HG02588 (cell line): ENCODE measurements around the gene ARFGAP3.
"Not testable (repeated sequence)": the region's sequence is repeated elsewhere in the genome, so short reads cannot be mapped to it uniquely, and the experiment has no call there.

Source experiments
- ATAC-seq: cut with Tn5 transposase; IDR thresholded peaks from one replicate; pipeline ENCODE4 v1.9.1; 2021; ENCODE audit warnings: mild to moderate bottlenecking, moderate library complexity; ENCODE audit not compliant: unreplicated experiment

Gene ARFGAP3

DNA sequence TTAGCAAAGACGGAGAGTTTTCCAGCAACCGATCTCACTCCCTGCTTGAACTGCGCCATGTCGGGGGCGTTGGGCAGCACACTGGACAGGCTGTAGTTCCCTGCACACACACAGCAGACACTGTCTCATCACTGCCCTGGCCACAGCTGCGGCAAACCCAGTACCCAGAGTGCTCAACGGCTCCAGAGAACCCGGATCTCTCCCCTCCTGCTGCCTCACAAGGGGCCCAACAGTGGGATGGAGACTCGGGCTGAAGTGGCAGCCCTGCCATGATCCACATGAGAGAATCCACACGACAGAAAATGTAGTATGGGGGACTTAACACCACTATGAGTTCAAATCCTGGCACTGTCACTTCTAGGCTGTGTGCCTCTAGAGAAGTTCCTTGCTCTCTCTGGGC lies 58.0 kb downstream of the ARFGAP3 start:
- ATAC-seq = no peak

- ATAC-seq = no peak
Measured at GRCh38 chr22:42797011-42797410, 60.1 kb downstream of the ARFGAP3 start.

- ATAC-seq = no peak
Measured at GRCh38 chr22:42796081-42796480, 61.0 kb downstream of the ARFGAP3 start.

DNA sequence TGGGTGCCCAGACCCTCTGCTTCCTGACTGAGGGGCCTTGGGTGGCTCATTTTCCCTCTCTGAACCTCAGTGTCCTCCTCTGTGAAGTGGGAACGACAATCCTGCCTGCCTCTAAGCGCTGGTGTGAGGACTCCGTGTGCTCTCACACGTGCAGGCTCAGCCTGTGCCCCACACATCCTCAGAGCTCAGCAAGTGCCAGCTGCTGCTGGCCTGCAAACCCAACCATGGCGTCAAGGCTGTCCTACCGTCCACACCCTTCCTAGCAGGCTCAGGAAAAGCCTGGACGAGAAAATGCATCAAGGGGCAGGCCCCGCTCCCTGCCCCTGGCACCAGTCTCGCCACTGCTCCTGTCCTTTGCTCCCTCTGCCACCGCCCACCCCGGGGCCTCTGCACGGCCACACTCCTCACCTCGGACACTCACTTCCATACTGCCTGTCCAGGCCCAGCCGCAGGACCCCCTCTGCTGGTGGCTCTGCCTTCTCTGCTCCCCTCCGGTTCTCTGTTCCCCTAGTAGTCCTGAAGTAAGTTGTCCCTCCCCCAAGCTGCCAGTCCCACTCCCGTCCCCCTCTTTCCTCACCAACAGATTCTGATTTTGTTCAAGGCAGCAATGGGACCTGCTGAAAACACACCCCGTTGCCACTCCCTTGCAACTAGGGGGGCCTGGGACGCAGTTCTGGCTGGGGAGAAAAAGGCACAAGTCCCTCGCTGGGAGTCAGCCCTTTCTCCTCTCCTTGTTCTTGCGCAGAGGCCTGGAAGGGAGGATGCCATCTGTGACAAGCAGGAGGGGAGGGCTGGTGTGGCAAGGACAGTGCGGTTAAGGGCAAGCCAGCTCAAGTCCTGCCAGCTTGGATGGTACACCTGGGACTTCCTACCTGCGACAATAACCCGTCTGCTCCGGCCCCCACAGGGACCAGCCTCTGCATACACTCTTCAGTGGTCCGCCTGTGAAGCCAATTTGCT lies 62.2 kb downstream of the ARFGAP3 start:
- no peak for ATAC-seq

DNA sequence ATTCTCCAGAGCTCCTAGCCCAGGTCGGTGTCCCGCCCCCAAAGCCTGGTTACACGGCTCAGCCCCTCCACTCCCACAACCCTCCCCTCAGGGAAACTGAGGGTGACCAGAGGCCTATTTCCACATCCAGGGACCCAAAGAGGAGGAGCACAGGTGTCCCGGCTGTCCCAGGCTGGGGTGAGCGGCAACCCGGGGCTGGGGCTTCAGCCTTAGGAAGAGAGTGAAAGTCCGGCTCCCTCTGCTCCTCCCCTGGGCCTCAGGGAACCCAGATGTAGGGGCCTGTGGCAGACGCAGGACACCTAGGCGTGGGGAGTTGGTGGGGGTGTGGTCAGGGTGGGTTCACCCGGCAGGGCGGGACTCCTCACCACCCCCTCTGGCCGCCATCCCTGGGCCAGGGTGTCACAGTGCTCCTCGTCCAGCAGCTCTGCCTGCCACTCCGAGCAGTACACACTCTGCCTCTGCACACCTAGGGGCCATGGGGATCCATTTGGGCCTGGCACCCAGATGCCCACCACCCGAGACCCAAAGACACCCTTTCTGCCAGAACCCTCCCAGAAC lies 63.1 kb downstream of the ARFGAP3 start:
- ATAC-seq = no peak

GRCh38 chr22:42792909-42793847 lies 63.9 kb downstream of the ARFGAP3 start:
- ATAC-seq = no peak

- ATAC-seq = no peak
Measured at GRCh38 chr22:42792453-42792908, 64.6 kb downstream of the ARFGAP3 start.

DNA sequence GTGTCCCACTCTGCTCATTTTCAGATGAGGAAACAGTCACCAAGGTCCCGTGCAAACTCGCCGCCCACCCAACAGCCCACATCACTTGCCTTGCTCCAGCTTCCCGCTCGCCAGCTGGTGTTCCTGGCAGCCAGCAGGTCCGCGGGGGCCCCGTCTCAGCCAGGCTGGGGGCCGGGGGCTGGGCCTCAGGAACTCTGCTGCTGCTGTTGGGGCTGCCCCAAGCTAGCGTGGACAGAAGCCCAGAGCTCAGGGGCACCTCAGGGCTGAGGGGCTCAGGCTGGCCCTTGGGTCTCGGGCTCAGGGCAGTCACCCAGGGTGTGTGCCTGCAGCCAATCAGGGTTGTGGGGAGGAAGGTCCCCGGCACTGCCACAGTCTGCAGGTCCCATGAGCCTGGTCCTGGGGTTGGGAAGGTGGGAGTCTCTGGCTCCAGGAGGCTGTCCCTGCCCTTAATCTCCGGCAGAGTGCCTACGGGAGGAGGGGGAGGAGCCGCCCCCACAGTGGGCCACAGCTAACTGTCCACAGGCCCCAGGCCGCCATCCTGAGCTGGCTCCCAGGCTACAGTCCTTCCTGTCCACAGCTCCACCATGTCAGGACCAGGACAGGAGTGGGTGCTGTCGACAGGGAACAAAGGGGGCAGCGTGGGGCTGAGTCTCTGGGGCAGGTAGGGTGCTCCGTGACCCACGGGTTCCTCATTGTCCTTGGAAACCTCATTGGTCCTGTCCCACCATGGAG lies 65.2 kb downstream of the ARFGAP3 start:
- ATAC-seq = no peak

DNA sequence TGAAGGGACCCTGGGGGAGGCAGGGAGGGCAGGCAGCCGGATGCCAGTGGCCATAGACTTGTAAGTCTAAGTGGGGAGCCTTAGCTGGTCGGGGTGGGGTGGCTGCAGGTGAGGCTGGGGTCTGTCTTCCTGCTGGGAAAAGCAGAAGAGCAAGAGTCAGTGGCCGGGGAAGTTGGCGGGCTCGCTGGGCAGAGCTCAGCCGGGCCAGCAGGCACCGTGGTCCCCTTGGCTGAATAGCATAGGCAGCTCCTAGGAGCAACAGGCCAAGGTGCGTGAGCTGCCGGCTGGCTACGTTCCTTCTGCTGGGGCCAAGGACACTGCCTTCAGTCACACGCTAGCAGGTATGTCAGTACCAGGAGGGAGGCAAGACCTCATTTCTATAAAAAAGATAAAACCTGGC lies 68.6 kb downstream of the ARFGAP3 start:
- no peak for ATAC-seq

GRCh38 chr22:42788021-42788420 lies 69.1 kb downstream of the ARFGAP3 start:
- no peak for ATAC-seq

DNA sequence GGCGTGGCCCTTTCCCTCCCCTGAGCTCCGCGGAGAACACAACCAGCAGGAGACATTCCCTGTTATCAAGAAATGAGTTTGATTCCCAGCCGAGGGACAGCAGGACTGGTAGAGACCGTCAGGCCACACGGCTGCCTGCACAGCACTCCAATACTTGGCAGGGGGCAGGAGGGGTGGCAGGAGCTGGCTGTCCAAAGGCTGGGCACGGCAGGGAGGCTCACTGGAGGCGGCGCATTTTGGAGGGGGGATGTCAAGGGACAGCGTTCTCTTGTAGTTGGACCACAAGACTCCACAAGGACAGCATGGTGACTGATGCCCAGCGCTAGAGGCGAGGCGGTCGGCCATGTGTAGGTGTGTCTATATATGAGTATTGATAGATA lies 69.7 kb downstream of the ARFGAP3 start:
- ATAC-seq = no peak

DNA sequence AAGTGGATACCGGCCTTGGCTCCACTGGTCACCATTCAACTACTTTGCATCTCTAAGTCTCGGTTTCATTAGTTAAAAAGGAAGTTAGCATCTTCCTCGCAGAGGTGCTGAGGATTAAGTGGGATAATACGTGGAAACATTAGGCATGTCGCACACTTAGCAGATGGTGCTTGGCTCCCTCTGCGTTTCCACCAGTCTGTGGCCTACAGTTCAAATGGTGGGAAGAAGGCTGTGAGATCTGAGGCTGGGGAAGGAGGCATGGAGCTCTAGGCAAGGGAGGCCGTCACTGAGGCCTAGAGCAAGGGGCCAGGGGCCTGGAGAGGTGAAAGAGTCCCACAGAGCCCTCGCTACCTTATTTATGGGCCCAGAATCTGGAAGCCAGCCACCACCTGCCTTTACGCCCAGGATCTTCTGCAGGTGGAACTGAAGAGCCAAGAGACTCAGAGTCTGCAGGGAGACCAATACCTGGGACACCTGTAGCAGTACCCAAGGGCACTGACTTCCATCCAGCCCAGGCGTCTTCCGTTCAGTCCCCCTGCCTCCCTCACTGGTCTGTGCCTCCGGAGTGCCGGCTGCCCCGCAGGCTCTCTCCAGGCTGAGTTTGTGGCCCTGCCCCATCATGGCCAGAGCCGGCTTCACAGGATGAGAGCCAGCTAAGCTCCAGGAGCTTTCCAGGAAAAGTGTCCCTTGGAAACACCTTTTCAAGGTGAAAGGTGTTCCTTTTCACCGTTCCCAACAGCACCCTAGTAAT lies 70.3 kb downstream of the ARFGAP3 start:
- no peak for ATAC-seq

- no peak for ATAC-seq
Measured at GRCh38 chr22:42785706-42786499, 71.2 kb downstream of the ARFGAP3 start.

- not testable (repeated sequence) for ATAC-seq
Measured at GRCh38 chr22:42782306-42782705, 74.8 kb downstream of the ARFGAP3 start.

DNA sequence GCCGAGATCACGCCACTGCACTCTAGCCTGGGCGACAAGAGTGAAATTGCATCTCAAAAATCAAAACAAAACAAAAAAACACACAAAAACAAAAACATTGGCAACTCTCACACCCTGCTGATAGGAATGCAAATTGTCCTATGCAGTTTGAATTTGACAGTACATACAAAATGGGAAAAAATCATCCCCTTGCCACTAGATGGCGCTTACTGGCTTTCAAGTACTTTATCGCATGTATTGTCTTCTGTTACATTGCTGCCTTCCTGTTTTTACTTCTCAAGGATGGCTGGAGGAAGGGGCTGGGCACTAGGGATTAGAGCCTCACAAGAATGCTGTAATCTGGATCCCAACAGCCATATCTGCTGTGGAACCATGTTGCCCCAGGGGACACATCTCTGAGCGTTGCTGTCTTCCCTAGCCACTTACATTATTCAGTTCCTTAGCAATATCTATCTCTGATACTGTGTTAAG lies 77.0 kb downstream of the ARFGAP3 start:
- no peak for ATAC-seq

- no peak for ATAC-seq
Measured at GRCh38 chr22:42777126-42777525, 79.9 kb downstream of the ARFGAP3 start.

DNA sequence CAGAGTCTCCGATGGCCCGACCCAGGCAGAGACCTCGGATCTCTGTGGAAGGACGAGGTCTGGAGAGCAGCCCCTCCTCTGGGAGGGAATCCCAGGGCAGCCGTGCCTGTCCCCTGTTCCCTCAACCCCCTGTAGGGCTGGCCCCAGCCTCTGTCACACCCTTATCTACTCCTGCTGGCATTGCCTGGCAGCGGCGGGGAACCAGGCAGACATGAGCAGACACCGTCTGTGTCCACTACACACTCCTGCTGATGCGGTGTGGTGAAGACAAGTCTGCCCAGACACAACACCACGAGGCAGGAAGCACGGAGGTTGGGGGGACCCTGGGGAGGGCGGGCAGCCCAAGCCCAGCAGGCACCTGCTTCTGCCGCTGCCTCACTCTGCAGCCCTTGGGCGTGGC lies 83.9 kb downstream of the ARFGAP3 start:
- no peak for ATAC-seq

GRCh38 chr22:42772647-42773046 lies 84.4 kb downstream of the ARFGAP3 start:
- ATAC-seq = no peak
